ENCODE data around the gene LYL1. TPM values are rescaled to one million over a fixed set of nuclear protein-coding genes. Genes with fewer than 3 reads are reported as not detected.

Gene LYL1
- total and polyA plus RNA-seq, 2 of the 13 experiments (the other 11 are each of a cell fraction or from before 2014, with no cell fraction given): 0.75 to 0.92 TPM

DNA sequence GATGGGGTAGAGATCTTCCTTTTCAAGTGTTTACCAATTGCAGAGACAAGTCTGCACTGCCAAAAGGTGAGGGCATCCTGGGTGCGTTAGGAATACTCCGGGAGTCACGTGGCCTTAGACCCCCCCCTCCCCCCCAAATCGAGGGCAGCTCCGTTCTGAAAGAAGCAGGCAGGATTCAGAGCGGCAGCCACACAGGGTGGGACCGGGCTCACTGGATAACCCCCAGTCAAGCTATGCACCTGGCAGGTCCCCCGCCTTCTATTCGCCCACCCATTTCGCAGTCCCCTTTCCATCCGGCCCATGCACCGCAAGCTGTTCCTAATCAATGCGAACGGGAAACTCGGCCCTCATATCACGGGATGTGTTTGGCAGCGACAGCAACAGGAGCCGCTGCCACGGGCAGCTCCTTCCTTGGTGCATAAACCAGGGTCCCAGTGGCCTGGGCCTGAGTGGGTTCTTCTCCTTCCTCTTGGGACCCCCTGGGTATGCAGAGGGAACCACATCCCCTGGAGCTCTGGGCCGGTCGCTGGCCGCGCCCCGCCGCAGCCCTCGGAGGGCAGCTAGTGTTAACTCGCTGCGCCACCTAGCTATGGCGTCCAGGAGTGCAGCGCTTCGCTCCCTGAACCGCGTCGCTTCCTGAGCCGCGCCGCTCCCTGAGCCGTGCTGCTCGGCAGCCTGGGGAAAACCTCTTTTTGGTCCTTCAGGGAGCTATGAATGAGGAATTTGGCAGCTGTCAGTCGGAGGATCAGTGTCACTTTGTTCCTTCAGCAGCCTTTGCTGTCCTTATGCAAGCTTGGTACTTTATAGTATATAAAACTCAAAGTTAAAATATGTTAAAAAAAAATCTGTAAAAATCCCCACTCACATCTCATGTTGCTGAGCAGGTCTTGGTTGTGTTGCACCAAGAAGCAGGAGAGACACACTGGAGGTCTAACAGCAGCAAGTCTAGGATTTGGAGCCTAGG lies 41.4 kb downstream of the LYL1 start (continued):
- TF ChIP-seq ZNF431 (CRISPR knock-in tag; IDR thresholded peaks at IDR 0.05; ENCODE audit: borderline replicate concordance, low read depth) (no peak), SMC3 (IDR thresholded peaks at IDR 0.05; ENCODE audit: low read length) (peak; percentile 67; the same call in 1 of the 2 replicates), ATF7 (IDR thresholded peaks at IDR 0.05) (no peak), ATF7 (CRISPR knock-in tag; IDR thresholded peaks at IDR 0.05) (no peak), TEAD2 (CRISPR knock-in tag; IDR thresholded peaks at IDR 0.05) (no peak), ZNF598 (CRISPR knock-in tag; IDR thresholded peaks at IDR 0.05; ENCODE audit: borderline replicate concordance) (no peak; the same call in 1 of the 2 replicates), ZNF44 (CRISPR knock-in tag; IDR thresholded peaks at IDR 0.05) (no peak), SMAD3 (CRISPR knock-in tag; IDR thresholded peaks at IDR 0.05) (peak; percentile 78; the same call in 1 of the 2 replicates), ZNF605 (CRISPR knock-in tag; IDR thresholded peaks at IDR 0.05) (no peak), WIZ (CRISPR knock-in tag; IDR thresholded peaks at IDR 0.05) (no peak), IKZF1 (IDR thresholded peaks at IDR 0.05) (no peak), ZBTB42 (CRISPR knock-in tag; IDR thresholded peaks at IDR 0.05) (no peak), TAF1 (CRISPR knock-in tag; IDR thresholded peaks at IDR 0.05) (peak; percentile 28; the same call in 1 of the 2 replicates)
- TF ChIP-seq, protein P1, sequence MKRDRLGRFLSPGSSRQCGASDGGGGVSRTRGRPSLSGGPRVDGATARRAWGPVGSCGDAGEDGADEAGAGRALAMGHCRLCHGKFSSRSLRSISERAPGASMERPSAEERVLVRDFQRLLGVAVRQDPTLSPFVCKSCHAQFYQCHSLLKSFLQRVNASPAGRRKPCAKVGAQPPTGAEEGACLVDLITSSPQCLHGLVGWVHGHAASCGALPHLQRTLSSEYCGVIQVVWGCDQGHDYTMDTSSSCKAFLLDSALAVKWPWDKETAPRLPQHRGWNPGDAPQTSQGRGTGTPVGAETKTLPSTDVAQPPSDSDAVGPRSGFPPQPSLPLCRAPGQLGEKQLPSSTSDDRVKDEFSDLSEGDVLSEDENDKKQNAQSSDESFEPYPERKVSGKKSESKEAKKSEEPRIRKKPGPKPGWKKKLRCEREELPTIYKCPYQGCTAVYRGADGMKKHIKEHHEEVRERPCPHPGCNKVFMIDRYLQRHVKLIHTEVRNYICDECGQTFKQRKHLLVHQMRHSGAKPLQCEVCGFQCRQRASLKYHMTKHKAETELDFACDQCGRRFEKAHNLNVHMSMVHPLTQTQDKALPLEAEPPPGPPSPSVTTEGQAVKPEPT (CRISPR knock-in tag; IDR thresholded peaks at IDR 0.05; ENCODE audit: low read depth): no peak
- TF ChIP-seq, protein P2, sequence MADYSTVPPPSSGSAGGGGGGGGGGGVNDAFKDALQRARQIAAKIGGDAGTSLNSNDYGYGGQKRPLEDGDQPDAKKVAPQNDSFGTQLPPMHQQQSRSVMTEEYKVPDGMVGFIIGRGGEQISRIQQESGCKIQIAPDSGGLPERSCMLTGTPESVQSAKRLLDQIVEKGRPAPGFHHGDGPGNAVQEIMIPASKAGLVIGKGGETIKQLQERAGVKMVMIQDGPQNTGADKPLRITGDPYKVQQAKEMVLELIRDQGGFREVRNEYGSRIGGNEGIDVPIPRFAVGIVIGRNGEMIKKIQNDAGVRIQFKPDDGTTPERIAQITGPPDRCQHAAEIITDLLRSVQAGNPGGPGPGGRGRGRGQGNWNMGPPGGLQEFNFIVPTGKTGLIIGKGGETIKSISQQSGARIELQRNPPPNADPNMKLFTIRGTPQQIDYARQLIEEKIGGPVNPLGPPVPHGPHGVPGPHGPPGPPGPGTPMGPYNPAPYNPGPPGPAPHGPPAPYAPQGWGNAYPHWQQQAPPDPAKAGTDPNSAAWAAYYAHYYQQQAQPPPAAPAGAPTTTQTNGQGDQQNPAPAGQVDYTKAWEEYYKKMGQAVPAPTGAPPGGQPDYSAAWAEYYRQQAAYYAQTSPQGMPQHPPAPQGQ (CRISPR knock-in tag; IDR thresholded peaks at IDR 0.05; ENCODE audit: borderline replicate concordance): no peak
- TF ChIP-seq, protein P3, sequence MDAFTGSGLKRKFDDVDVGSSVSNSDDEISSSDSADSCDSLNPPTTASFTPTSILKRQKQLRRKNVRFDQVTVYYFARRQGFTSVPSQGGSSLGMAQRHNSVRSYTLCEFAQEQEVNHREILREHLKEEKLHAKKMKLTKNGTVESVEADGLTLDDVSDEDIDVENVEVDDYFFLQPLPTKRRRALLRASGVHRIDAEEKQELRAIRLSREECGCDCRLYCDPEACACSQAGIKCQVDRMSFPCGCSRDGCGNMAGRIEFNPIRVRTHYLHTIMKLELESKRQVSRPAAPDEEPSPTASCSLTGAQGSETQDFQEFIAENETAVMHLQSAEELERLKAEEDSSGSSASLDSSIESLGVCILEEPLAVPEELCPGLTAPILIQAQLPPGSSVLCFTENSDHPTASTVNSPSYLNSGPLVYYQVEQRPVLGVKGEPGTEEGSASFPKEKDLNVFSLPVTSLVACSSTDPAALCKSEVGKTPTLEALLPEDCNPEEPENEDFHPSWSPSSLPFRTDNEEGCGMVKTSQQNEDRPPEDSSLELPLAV (CRISPR knock-in tag; conservative IDR thresholded peaks at IDR 0.05; ENCODE audit: low read depth): no peak
- TF ChIP-seq, protein P4, sequence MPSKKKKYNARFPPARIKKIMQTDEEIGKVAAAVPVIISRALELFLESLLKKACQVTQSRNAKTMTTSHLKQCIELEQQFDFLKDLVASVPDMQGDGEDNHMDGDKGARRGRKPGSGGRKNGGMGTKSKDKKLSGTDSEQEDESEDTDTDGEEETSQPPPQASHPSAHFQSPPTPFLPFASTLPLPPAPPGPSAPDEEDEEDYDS (CRISPR knock-in tag; IDR thresholded peaks at IDR 0.05): no peak
- TF ChIP-seq, protein P5, sequence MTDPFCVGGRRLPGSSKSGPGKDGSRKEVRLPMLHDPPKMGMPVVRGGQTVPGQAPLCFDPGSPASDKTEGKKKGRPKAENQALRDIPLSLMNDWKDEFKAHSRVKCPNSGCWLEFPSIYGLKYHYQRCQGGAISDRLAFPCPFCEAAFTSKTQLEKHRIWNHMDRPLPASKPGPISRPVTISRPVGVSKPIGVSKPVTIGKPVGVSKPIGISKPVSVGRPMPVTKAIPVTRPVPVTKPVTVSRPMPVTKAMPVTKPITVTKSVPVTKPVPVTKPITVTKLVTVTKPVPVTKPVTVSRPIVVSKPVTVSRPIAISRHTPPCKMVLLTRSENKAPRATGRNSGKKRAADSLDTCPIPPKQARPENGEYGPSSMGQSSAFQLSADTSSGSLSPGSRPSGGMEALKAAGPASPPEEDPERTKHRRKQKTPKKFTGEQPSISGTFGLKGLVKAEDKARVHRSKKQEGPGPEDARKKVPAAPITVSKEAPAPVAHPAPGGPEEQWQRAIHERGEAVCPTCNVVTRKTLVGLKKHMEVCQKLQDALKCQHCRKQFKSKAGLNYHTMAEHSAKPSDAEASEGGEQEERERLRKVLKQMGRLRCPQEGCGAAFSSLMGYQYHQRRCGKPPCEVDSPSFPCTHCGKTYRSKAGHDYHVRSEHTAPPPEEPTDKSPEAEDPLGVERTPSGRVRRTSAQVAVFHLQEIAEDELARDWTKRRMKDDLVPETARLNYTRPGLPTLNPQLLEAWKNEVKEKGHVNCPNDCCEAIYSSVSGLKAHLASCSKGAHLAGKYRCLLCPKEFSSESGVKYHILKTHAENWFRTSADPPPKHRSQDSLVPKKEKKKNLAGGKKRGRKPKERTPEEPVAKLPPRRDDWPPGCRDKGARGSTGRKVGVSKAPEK (CRISPR knock-in tag; IDR thresholded peaks at IDR 0.05; ENCODE audit: borderline replicate concordance): no peak
